AG09319 (cell line): ENCODE data around the gene CYP27B1.

ENCODE experiments used
- DNase-seq: peaks from one replicate; pipeline ENCODE4 v3.0.0-alpha.2; 2010; ENCODE audit warnings: low read depth; ENCODE audit errors: extremely low read depth
- TF ChIP-seq, protein P1 (sequence below): IDR thresholded peaks from 2 replicates; pipeline ENCODE4 v1.5.1; 2011; ENCODE audit warnings: low read depth, mild to moderate bottlenecking, inconsistent platforms, low read length, moderate library complexity

Gene CYP27B1

DNA sequence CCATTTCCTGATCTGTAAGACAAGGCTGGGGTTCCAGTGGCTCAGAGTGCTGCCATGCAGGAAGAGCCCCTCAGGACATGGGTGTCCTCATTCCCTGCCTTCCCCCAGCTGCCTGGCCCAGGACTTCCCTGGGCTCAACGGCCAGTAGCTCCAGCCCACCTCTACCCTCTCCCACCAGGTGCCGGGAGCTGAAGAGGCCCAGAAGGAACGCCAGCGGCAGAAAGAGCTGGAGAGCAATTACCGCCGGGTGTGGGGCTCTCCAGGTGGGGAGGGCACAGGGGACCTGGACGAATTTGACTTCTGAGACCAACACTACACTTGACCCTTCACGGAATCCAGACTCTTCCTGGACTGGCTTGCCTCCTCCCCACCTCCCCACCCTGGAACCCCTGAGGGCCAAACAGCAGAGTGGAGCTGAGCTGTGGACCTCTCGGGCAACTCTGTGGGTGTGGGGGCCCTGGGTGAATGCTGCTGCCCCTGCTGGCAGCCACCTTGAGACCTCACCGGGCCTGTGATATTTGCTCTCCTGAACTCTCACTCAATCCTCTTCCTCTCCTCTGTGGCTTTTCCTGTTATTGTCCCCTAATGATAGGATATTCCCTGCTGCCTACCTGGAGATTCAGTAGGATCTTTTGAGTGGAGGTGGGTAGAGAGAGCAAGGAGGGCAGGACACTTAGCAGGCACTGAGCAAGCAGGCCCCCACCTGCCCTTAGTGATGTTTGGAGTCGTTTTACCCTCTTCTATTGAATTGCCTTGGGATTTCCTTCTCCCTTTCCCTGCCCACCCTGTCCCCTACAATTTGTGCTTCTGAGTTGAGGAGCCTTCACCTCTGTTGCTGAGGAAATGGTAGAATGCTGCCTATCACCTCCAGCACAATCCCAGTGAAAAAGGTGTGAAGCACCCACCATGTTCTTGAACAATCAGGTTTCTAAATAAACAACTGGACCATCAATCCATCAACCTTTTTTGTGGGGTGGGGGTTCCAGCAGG, 46.0 kb downstream of the CYP27B1 start:
- no peak for DNase-seq
- TF ChIP-seq, protein P1, sequence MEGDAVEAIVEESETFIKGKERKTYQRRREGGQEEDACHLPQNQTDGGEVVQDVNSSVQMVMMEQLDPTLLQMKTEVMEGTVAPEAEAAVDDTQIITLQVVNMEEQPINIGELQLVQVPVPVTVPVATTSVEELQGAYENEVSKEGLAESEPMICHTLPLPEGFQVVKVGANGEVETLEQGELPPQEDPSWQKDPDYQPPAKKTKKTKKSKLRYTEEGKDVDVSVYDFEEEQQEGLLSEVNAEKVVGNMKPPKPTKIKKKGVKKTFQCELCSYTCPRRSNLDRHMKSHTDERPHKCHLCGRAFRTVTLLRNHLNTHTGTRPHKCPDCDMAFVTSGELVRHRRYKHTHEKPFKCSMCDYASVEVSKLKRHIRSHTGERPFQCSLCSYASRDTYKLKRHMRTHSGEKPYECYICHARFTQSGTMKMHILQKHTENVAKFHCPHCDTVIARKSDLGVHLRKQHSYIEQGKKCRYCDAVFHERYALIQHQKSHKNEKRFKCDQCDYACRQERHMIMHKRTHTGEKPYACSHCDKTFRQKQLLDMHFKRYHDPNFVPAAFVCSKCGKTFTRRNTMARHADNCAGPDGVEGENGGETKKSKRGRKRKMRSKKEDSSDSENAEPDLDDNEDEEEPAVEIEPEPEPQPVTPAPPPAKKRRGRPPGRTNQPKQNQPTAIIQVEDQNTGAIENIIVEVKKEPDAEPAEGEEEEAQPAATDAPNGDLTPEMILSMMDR = no peak

DNA sequence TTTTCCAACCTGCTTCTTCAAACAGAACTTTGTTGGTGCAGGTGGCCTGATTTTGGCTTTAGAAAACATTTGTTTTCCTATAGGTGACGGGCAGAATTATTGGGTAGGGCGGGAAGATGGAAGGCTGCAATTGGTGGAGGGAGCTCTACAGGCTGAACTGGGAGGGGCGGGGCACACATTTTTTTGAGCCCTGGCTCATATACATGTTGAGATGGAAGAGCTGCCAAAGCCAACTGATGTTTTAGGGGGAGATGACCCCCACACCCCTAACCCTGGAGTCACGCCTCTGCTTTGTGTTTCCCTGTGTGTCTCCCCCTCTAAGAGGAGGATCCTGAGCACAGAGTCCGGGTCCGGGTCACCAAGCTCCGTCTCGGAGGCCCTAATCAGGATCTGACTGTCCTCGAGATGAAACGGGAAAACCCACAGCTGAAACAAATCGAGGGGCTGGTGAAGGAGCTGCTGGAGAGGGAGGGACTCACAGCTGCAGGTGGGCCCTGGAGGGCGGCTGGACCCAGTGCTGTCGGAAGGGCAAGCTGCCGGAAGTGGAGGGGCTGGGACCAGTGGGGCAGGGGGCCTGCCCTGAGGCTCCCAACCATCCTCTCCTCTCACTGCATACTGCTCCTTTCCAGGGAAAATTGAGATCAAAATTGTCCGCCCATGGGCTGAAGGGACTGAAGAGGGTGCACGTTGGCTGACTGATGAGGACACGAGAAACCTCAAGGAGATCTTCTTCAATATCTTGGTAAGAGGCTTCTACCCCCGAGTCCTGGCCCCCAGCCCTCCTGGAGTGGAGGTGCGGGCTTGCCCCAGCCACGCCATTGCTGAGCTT, 46.9 kb downstream of the CYP27B1 start:
- DNase-seq = no peak
- TF ChIP-seq, protein P1 = no peak

DNA sequence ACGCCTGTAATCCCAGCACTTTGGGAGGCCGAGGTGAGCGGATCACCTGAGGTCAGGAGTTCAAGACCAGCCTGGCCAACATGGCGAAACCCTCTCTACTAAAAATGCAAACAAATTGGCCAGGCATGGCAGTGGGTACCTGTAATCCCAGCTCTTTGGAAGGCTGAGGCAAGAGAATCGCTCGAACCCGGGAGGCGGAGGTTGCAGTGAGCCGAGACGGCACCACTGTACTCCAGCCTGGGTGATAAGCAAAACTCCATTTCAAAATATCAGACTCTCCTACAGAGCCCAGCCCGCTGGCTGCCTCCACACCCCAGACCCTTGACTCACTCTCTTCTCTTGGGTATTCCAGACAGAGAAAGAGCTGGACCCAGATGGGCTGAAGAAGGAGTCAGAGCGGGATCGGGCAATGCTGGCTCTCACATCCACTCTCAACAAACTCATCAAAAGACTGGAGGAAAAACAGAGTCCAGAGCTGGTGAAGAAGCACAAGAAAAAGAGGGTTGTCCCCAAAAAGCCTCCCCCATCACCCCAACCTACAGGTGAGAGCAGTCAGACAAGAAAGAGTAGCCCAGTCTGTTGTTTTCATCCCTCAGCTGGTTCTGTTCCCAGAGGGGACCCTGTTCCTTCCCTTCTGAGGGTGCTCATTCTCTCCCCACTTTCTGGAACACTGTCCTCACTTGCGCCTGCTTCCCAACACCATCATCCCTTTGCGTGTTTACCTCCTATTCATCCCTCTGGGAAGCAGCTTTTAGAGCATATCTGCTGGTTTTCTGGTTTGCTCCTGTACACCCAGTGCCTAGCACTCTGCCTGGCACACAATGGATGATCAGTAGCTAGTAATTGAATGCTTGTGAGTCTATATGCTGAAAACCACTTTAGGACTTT, 48.0 kb downstream of the CYP27B1 start:
- no peak for DNase-seq

DNA sequence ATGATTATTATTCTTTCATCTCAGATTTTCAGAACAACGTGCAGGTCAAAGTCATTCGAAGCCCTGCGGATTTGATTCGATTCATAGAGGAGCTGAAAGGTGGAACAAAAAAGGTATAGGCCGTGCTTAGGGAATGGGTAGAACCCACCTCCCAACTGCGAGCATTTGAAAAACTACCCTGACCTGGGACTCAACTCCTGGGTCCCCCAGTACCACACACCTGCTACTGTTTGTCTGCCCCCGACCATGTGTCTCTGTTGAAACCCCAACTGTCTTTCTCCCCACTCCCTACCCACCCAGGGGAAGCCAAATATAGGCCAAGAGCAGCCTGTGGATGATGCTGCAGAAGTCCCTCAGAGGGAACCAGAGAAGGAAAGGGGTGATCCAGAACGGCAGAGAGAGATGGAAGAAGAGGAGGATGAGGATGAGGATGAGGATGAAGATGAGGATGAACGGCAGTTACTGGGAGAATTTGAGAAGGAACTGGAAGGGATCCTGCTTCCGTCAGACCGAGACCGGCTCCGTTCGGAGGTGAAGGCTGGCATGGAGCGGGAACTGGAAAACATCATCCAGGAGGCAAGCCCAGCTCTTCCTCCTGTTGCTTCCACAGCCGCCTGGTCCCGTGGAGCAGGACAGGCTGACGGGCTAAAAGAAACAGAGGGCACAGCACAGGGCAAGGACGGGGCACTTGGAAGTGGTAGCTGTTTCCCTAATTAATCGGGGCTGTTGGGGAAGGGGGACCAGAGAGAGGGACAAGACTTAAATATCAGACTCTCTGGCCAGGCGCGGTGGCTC, 48.8 kb downstream of the CYP27B1 start:
- no peak for DNase-seq

More for the DNA sequence above, 48.0 kb downstream of the CYP27B1 start:
- TF ChIP-seq, protein P1 = no peak

DNA sequence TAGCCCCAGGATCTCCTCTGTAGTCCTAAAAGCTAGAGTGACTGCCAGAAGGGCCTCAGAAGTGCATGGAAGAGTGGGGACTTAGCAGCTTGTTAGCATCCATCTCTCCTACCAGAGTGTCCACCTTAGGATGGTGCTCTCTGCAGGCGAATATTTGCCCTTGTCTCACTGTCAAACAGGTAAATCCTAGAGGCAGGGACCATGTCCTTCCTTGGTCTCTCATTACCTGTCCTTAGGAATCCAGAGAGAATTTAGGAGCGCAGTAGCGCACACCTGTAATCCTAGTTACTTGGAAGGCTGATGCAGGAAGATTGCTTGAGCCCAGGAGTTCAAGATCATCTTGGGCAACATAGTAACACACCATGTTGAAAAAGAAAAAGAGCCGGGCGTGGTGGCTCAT, 49.7 kb downstream of the CYP27B1 start:
- TF ChIP-seq, protein P1 = no peak
- no peak for DNase-seq

More for the DNA sequence above, 48.8 kb downstream of the CYP27B1 start:
- TF ChIP-seq, protein P1 = no peak

DNA sequence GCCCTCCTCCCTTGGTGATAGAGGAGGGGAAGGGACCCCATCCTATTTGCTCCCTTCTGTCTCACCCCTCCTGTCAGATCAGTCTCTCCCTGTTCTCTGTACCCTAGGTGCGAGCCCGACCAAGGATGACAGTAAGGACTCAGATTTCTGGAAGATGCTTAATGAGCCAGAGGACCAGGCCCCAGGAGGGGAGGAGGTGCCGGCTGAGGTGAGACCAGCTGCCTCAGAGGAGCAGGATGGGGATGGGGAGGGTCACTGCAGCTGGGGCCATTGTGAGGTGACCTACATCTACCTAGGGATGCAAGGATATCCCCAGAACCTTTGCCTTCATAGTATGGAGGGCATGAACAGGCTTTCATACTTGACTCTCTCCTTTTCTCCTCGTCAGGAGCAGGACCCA, 50.6 kb downstream of the CYP27B1 start:
- TF ChIP-seq, protein P1 = no peak
- no peak for DNase-seq
